Endothelial cell (in vitro differentiated cells): Measurements from ENCODE around the gene IFIT1B. TPM values are rescaled to one million over a fixed set of nuclear protein-coding genes. Genes with fewer than 3 reads are reported as not detected.

Experiments
- DNase-seq: peaks from one replicate; pipeline ENCODE4 v3.0.0; 2021; ENCODE audit warnings: low spot score
- H3K27ac Mint-ChIP-seq: one replicate; pipeline ENCODE4 v1.8.0; 2021; ENCODE audit warnings: mixed read lengths, inconsistent platforms; ENCODE audit not compliant: unreplicated experiment
- H3K27me3 Mint-ChIP-seq: one replicate; pipeline ENCODE4 v1.8.0; 2021; ENCODE audit warnings: mild to moderate bottlenecking, moderate library complexity, mixed read lengths, inconsistent platforms; ENCODE audit not compliant: unreplicated experiment
- H3K36me3 Mint-ChIP-seq: one replicate; pipeline ENCODE4 v1.8.0; 2021; ENCODE audit warnings: mild to moderate bottlenecking, low read depth, mixed read lengths, inconsistent platforms; ENCODE audit not compliant: unreplicated experiment
- H3K4me1 Mint-ChIP-seq: one replicate; pipeline ENCODE4 v1.8.0; 2021; ENCODE audit warnings: mild to moderate bottlenecking, mixed read lengths, inconsistent platforms; ENCODE audit not compliant: unreplicated experiment
- H3K4me3 Mint-ChIP-seq: one replicate; pipeline ENCODE4 v1.8.0; 2021; ENCODE audit warnings: mild to moderate bottlenecking, mixed read lengths, inconsistent platforms; ENCODE audit not compliant: unreplicated experiment
- H3K9me3 Mint-ChIP-seq: one replicate; pipeline ENCODE4 v1.8.0; 2021; ENCODE audit warnings: mixed read lengths, inconsistent platforms; ENCODE audit not compliant: unreplicated experiment
- CTCF ChIP-seq: fragments of 200-600 bp; sonication (generic); IDR thresholded peaks from one replicate; pipeline ENCODE4 v1.5.0; 2021; ENCODE audit warnings: antibody characterized with exemption; ENCODE audit not compliant: unreplicated experiment
- total RNA-seq: library from RNA; stranded (reverse); fragmentation: NEBNext Ultra II Directional; extraction: Animal tissue kit (Norgen Biotek cat#: 25700); gene quantifications from one replicate; pipeline ENCODE4 v1.2.1, GENCODE V29; 2021; ENCODE audit not compliant: unreplicated experiment

Gene IFIT1B
- total RNA-seq, 1 donor from 2014 or later: not detected

- Mint-ChIP-seq H3K36me3 (peaks cover 5% of the 10 kb centered on the region), H3K27ac (no peak overlapping the region), H3K4me1 (peaks cover 39% of the 10 kb centered on the region), H3K9me3 (no peaks in the 10 kb centered on the region), H3K27me3 (peaks cover 4% of the 10 kb centered on the region), H3K4me3 (no peak overlapping the region)
- no peak for DNase-seq
- TF ChIP-seq CTCF: no peak
Measured at GRCh38 chr10:89355394-89355931, 22.4 kb upstream of the IFIT1B start.

DNA sequence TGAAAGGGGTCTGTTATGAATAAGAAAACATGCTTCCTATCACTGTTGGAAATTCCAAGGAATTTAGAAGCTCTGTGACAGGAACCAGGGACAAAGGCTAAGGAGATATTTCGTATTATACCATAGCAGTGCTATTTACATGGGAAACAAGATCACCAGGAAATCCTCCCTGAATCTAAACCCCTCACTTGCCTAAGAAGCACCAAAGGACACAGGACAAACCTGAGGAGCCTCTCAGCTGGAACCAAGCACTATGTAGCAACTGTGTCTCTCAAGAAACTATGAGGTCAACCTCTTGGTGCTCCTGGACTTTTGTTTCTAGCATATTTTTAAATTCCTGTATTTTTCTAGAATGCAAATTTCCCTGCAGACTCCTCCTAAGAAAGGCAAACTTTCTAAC, 20.8 kb upstream of the IFIT1B start:
- DNase-seq: no peak
- Mint-ChIP-seq H3K9me3 (no peaks in the 10 kb centered on the region), H3K4me1 (peaks cover 24% of the 10 kb centered on the region), H3K27ac (peak overlapping the region; percentile 55), H3K27me3 (peaks cover 3% of the 10 kb centered on the region), H3K36me3 (peaks cover 5% of the 10 kb centered on the region), H3K4me3 (no peak overlapping the region)
- TF ChIP-seq CTCF: no peak

DNA sequence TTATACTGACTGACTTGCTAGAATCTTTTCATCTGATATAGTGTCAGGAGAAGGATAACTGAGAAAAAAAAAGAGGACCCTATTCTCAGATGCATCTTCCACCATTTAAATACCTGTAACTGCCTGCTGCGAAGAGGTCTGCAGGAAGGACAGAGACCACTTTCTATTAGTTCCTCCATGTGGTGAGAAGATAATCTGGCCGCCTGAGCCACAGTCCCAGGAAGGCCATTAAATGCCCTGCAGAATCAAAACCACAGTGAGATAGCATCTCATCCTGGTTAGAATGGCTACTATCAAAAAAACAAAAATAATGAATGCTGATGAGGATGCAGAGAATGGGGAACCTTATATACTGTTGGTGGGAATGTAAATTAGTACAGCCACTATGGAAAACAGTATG, 19.9 kb upstream of the IFIT1B start:
- Mint-ChIP-seq H3K36me3 (peaks cover 5% of the 10 kb centered on the region), H3K4me1 (peaks cover 26% of the 10 kb centered on the region), H3K27me3 (peaks cover 3% of the 10 kb centered on the region), H3K4me3 (no peak overlapping the region), H3K9me3 (no peaks in the 10 kb centered on the region), H3K27ac (no peak overlapping the region)
- DNase-seq: no peak
- TF ChIP-seq CTCF: no peak

DNA sequence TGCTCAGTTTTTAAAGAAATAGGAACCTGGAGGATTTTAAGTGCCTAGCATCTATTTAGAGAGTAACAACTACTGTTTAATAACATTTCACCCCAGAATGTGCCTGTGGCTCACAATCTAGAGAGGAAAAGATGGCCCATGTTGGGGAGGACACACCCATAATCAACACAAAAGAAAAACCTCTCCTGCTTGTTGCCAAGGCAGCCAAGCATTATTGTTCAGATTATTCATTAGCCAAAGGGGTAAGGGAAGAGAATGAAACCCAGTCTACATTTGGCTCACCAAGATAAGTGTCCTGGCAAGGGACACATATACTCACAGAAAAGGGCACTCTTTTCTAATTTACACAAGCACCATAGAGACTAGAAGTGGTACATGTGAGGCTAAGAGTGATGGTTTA, 17.7 kb upstream of the IFIT1B start:
- TF ChIP-seq CTCF: no peak
- Mint-ChIP-seq H3K27ac (peak overlapping the region; percentile 28), H3K4me3 (no peak overlapping the region), H3K4me1 (peaks cover 29% of the 10 kb centered on the region), H3K36me3 (no peaks in the 10 kb centered on the region), H3K9me3 (no peaks in the 10 kb centered on the region), H3K27me3 (peaks cover 3% of the 10 kb centered on the region)
- no peak for DNase-seq

GRCh38 chr10:89362929-89363328, 14.9 kb upstream of the IFIT1B start:
- peaks cover 5% of the 10 kb centered on the region for H3K27me3 Mint-ChIP-seq
- no peak for TF ChIP-seq CTCF
- no peaks in the 10 kb centered on the region for H3K36me3 Mint-ChIP-seq
- no peak for DNase-seq
- H3K4me1 Mint-ChIP-seq: peaks cover 26% of the 10 kb centered on the region
- H3K9me3 Mint-ChIP-seq: no peaks in the 10 kb centered on the region
- H3K4me3 Mint-ChIP-seq: no peak overlapping the region
- no peak overlapping the region for H3K27ac Mint-ChIP-seq
